Measurements from ENCODE around the gene PPM1H.

Gene PPM1H

DNA sequence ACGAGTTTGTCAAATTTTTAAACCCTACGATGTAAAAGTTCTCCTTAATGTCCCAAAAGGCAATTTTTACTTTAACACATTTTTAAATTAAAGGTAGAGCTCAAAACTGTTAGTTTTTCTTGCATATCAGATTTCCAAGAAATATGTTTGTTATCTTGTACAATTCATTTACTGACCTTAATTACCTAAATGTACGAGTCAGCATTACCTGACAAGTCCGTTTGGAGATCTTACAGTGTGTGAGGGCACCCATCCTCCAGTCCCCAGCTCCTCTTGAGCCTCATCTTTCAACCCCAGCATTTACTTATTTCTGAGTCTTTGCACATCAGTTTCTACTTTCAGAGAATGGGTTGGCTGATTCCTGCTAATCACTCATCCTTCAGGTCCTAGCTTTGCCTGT, 23.7 kb downstream of the PPM1H start:
- no peak overlapping the region for H3K27ac ChIP-seq
- no peak for DNase-seq (ENCODE audit: low spot score)
- ChIA-PET POLR2A (ENCODE audit: low non-redundant PET) (no interaction called here), CTCF (interaction anchor here (0.6 kb wide), 1 partner anchor 611 kb away, joined by 3 read pairs; no protein-coding TSS in a partner anchor)
- TF ChIP-seq, protein P1, sequence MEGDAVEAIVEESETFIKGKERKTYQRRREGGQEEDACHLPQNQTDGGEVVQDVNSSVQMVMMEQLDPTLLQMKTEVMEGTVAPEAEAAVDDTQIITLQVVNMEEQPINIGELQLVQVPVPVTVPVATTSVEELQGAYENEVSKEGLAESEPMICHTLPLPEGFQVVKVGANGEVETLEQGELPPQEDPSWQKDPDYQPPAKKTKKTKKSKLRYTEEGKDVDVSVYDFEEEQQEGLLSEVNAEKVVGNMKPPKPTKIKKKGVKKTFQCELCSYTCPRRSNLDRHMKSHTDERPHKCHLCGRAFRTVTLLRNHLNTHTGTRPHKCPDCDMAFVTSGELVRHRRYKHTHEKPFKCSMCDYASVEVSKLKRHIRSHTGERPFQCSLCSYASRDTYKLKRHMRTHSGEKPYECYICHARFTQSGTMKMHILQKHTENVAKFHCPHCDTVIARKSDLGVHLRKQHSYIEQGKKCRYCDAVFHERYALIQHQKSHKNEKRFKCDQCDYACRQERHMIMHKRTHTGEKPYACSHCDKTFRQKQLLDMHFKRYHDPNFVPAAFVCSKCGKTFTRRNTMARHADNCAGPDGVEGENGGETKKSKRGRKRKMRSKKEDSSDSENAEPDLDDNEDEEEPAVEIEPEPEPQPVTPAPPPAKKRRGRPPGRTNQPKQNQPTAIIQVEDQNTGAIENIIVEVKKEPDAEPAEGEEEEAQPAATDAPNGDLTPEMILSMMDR (conservative IDR thresholded peaks at IDR 0.05; ENCODE audit: low read depth): no peak

- no peak for DNase-seq (ENCODE audit: low spot score)
- TF ChIP-seq, protein P1 (conservative IDR thresholded peaks at IDR 0.05; ENCODE audit: low read depth): no peak
- ChIA-PET POLR2A (ENCODE audit: low non-redundant PET) (no interaction called here), CTCF (interaction anchor here (0.6 kb wide), 1 partner anchor 611 kb away, joined by 3 read pairs; no protein-coding TSS in a partner anchor)
- no peak overlapping the region for H3K27ac ChIP-seq
Observed at GRCh38 chr12:62910549-62911169, 24.3 kb downstream of the PPM1H start.

GRCh38 chr12:62909340-62909739, 25.6 kb downstream of the PPM1H start:
- TF ChIP-seq, protein P1 (conservative IDR thresholded peaks at IDR 0.05; ENCODE audit: low read depth): no peak
- CTCF ChIA-PET: no interaction called here

GRCh38 chr12:62908674-62909073, 26.3 kb downstream of the PPM1H start:
- DNase-seq (ENCODE audit: low spot score): no peak
- ChIA-PET POLR2A (ENCODE audit: low non-redundant PET) (no interaction called here), CTCF (no interaction called here)
- TF ChIP-seq, protein P1 (conservative IDR thresholded peaks at IDR 0.05; ENCODE audit: low read depth): no peak
- no peak overlapping the region for H3K27ac ChIP-seq

More at GRCh38 chr12:62909340-62909739, 25.6 kb downstream of the PPM1H start:
- POLR2A ChIA-PET (ENCODE audit: low non-redundant PET): no interaction called here
- no peak overlapping the region for H3K27ac ChIP-seq
- DNase-seq (ENCODE audit: low spot score): no peak

- TF ChIP-seq, protein P1 (conservative IDR thresholded peaks at IDR 0.05; ENCODE audit: low read depth): no peak
- H3K27ac ChIP-seq: no peak overlapping the region
- ChIA-PET POLR2A (ENCODE audit: low non-redundant PET) (no interaction called here), CTCF (no interaction called here)
- DNase-seq (ENCODE audit: low spot score): no peak
Observed at GRCh38 chr12:62907561-62907960, 27.4 kb downstream of the PPM1H start.

DNA sequence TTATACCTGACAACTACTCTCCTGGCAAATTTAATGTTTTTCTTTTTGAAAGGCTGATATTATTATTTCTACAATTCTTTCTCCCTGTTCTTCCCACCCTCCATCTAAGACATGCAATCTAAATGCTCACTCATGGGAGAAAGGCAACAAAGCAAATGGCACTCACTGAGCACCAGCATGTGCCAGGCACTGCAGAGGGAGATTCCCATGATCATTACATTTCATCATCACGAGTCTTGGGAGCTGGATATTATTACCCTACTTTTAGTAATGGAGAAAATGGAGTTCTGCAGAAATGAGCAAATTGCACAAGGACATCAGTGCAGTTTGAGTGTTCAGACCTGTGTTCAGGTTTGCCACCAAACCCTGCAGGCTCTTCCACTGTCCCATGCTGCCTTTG, 27.9 kb downstream of the PPM1H start:
- POLR2A ChIA-PET (ENCODE audit: low non-redundant PET): no interaction called here
- CTCF ChIA-PET: interaction anchor here (0.7 kb wide), 1 partner anchor 99 kb away, joined by 4 read pairs; no protein-coding TSS in a partner anchor
- DNase-seq (ENCODE audit: low spot score): no peak
- no peak overlapping the region for H3K27ac ChIP-seq
- TF ChIP-seq, protein P1 (conservative IDR thresholded peaks at IDR 0.05; ENCODE audit: low read depth): no peak

Measured in RWPE1 (cell line).